PFSK-1 (cell line): ENCODE results near the gene ZNF507.

Experiments
- POLR2AphosphoS5 ChIP-seq: IDR thresholded peaks from 2 replicates; pipeline ENCODE4 v1.6.1; 2012; ENCODE audit warnings: low read depth, mild to moderate bottlenecking, control low read depth, low read length, moderate library complexity
- REST ChIP-seq, 2 experiments: IDR thresholded peaks; 2 replicates each; pipeline versions ENCODE4 v1.6.1 to v1.8.0; 2011 to 2012; ENCODE audit warnings: low read depth in 2 of 2, low read length in 2 of 2, control low read depth in 1 of 2, inconsistent platforms in 1 of 2, mild to moderate bottlenecking in 1 of 2, moderate library complexity in 1 of 2; ENCODE audit not compliant: insufficient read depth in 1 of 2
- SIN3A ChIP-seq: IDR thresholded peaks from 2 replicates; pipeline ENCODE4 v1.6.1; 2012; ENCODE audit warnings: mild to moderate bottlenecking, low read length, moderate library complexity, borderline replicate concordance; ENCODE audit not compliant: insufficient read depth
- TAF1 ChIP-seq: IDR thresholded peaks from 2 replicates; pipeline ENCODE4 v1.6.1; 2012; ENCODE audit warnings: low read length, control low read depth, borderline replicate concordance; ENCODE audit not compliant: insufficient read depth

- TF ChIP-seq REST (IDR thresholded peaks at IDR 0.05; ENCODE audit: insufficient read depth in 1 of 2, low read depth in 2 of 2, low read length in 2 of 2): no peak
- TF ChIP-seq POLR2AphosphoS5: no peak
- TF ChIP-seq TAF1: no peak
- no peak for TF ChIP-seq SIN3A
Observed at GRCh38 chr19:32407004-32407992, 61.9 kb downstream of the ZNF507 start.
